NCI-H128 (cell line): ENCODE results near the gene SHH.

Source experiments
- DNase-seq: peaks from one replicate; lab custom pipeline; 2025; ENCODE audit not compliant: unreplicated experiment; lab: John Stamatoyannopoulos, UW

SHH gene

DNA sequence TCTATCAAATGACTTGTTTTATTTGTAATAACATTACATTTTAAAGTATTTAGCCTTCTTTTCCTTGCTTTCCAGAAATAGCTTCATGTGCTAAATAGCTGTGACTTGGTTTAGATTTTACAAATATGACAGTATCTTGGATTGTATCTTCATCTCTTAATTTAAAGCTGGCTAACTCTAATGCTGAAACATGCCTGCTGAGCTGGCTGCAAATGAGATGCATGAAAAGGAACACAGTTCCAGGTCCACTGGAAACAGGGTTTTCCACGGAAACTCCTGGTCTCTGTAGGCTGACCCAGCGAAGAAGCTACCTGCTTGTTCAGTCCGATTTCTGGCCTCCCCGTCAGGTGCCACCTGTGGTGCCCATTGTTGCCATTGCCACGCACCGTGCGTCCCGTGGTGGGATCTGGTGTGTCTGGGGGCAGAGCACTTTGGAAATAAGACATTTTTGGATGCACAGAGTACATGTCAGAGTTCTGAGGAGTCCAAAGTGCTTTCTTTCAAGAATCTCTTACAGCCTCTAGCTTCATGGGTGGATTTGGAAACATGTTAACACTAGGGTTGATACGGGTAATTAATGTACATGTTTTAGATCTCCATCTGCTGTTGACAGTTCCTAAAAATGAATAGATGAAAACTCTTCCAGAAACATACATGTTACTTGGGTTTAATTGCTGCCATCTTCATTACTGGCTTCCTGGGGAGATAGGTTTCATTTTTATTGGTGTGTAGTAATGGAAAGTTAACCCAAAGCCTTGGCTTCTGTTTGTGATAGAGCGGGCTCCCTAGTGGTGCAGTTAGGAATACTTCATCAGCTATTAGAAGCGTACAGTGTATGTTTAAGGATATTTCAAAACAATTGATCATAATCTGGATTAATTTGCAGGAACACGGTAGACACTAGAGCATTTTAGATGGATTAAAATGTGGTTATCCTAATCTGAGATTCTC lies 45.0 kb downstream of the SHH start:
- DNase-seq: no peak

DNA sequence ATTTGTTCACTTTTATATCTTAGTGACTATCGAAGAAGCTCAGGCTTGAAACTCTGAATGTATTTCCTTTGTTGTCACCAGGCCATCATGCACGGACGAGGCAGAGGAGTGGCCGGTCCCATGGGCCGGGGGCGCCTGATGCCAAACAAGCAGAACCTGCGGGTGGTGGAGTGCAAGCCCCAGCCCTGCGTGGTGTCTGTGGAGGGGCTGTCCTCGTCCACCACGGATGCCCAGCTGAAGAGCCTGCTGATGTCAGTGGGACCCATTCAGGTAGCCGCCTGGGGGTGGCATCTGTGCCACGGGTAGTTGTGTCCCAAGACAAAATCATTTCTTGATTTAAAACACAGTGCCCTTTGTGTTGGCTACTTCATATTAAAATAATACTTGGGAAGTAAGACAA lies 45.9 kb downstream of the SHH start:
- DNase-seq: no peak

DNA sequence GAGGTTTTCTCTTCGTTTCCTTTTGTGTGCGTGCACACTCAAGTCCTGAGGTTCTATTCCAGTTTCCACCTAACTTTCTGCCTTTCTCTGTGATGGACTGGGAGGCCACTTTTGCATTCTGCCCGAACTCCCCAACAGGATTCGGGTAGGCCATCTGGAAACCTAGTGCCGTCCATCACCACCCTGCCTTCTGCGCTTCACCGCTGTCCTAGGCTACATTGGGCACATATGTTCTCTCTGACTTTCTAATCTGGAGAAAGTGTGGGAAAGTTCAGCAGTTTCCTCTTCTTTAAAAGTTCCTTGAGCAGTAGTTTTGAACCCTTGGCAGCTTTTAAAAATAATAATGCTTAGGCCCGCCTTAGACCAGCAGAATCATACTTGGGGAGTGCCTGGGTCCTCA lies 46.8 kb downstream of the SHH start:
- no peak for DNase-seq

DNA sequence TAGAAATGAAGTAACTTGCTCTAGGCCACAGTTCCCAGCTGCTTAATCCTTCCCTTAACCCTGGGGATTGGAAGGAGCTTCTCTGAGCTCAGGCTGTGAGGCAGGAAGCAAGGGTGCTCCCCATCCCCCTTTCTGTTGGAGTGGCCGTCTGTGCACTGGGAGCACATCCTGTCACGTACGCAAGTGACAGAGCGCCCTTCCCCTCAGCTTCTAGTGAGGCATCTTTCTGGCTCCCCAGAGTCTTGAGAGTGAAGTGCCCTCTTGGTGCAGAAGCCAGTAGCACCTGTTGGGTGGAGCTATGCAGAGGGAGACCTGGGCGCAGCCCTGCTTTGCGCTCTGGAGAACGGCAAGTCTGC lies 47.8 kb downstream of the SHH start:
- DNase-seq: no peak

DNA sequence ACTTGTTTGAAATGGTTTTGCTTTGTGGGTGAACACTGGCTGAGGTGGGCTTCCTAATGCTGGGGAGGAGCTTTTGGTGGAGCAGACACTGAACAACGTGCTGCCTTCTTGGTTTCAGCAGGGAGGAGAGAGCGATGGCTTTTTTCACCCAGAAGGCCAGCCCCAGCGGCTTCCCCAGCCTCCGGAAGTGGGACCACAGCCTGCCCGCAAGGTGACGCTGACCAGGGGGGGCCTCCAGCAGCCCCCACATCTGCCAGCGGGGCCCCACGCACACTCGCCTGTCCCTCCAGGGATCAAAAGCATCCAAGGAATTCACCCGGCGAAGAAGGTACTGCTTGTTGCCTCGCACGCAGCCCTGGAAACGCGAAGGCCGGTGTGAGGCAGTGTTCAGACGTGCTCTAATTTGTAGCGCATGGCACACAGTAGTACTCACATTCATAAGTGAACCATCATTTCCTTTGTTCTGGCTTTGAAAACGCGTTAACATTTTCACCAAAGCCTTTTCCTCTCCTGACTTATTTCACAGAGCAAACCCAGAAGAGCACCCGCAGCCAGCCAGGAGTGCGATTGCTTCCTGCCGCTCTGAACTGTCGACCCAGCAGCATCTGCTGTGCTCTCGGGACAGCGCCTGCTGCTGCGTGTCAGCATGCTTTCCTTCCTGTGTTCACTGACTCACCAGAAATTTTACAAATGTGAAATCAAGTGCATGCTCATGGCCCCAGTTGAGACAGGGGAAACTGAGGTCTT lies 48.4 kb downstream of the SHH start:
- no peak for DNase-seq

DNA sequence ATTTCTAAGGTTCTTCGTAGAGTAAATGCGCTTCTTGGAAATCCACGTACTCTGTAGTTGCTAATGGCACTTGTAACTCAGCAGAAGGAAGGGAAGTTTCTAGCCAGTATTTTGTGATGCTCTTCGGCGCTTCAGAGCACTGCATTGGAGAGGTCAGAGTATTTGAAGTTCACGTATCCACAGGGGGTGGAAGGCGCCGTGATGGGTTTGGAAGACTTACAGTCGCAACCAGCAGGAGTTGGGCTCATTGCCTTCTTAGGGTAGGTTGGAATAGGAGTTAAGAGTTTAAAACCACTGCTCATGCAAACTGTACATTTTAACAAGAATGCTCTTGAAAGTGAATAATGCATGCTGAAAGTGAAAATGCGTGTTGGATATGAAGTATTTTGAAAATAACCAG lies 49.1 kb downstream of the SHH start:
- no peak for DNase-seq

DNA sequence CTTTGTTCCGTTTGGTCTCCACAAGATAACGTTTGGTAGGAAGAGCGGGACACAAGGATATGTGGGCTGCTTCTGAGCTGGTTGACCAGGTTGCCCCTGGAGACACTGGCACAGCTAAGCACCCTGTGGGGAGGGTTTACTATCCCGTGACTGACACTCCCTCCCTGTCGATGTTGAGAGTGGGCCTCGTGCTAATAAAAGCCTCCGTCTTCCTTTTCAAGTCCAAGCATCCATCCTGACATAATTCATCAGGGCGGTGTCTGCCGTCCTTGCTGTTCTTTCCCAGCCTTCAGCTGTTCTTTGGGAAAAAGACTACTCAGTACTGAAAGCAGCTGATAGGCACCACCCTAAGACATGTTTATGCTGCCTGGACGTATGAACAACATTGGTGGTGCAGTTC lies 49.6 kb downstream of the SHH start:
- no peak for DNase-seq

DNA sequence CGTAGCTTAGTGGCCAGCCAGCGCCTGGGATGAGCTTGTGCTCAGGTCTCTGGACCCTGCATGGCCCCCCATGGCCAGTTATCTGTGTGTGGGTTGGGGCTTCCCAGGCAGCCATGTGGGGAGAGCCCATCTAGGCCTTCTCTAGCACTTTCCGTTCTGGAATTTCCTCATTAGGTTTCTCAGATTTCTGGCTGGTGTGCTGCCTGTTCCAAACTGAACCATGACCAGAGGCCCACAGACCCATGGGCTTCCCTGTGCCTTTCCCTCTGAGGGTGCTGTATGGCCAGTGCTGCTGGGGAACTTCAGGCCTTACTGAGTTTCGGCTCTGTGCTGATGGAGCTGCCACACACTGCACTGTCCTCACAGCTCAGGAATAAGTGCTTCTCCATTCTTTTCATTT lies 50.2 kb downstream of the SHH start:
- no peak for DNase-seq

DNA sequence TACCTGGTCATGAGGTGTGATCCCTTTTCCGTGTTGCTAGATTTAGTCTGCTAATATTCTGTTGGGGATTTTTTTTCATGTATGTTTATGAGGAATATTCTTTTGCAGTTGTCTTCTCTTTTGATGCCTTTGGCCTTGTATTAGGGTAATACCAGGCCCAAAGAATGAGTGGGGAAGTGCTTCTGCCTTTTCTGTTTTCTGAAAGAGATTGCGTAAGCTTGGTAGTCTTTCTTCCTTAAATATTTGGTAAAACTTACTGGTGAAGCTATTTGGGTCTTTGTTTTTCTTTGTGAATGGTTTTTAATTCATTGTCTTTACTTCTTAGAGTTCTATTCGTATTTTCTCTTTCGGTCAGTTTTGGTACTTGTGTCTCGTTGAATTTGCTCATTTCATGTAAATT lies 51.1 kb downstream of the SHH start:
- no peak for DNase-seq

DNA sequence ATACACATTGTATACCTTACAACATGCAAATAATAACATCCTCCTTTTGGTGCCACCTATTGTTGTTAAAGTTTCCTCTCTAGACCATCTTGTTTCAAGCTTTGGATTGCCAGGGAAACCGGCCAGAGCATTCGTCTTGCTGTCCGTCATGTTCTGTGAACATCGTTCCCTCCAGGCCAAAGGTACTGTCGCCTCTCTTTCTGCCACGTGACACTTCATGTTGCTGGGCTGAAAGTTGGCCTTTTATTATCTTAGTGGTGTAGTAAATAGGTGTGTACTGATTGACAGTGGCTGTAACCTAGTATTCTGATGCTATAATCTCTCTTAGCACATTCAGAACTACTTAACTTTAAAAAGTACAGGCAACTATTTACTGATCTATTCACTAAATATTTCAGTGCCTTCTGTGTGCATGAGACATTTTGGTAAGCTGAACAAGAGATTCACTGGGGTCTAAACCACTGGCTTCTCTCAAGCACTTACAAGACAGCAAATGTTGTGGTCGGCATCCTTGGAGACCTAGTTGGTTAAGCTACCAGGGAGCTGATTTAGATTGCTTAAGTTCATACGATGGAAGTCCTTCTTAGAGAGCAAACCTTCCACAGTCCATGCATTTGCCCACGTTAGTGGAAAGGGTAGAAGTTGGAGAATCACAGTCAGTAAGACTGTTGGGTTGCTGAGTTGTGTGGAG lies 52.4 kb downstream of the SHH start:
- no peak for DNase-seq

DNA sequence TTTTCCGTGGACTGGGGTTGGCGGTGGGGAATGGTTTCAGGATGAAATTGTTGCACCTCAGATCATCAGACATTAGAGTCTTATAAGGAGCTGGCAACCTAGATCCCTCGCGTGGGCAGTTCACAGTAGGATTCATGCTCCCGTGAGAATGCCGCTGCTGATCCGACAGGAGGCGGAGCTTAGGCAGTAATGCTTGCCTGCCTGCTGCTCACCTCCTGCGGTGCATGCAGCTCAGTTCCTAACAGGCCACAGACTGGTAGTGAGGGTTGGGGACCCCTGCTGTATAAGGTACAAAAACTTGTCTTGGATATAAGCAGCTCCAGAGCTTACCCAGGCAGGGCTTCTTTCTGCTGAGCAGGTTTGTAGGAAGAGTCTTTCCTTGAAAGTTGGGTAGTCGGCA lies 53.9 kb downstream of the SHH start:
- no peak for DNase-seq

DNA sequence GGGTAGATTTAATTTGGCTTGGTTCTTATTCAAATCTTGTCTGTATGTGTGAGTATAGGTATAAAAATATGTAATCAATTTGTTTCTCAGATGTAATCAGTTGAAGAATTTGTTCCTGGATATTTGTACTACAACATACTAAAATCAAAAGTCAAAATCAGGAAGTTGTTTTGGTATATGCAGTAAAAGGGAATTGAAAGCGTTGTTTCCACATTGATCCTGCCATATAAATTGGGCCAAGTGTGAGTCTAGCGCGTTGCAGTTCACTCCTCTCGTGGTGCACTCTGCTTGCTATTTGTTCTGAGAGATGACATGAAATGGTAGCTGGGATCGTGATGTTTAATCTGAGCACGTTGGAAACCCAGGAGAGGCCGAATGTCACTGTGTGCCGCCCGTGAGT lies 55.9 kb downstream of the SHH start:
- DNase-seq: no peak

DNA sequence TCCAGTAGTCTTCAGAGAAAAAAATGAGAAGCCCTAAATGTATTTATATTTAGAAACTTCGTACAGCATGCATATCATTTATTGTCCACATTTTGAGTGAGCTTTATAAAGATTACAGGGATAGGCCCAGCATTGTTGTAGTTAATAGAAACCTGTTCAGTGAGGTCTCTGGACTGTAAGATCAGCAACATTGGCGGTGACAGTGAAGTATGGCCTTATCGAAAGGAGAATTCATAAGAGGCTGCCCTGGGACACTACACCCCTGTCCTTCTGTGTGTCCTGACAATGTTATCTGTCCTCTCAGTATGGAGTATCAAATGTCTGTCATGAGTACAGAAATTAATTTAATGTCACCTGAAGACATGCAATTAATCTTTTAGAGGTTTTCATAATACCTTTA lies 57.2 kb downstream of the SHH start:
- no peak for DNase-seq

DNA sequence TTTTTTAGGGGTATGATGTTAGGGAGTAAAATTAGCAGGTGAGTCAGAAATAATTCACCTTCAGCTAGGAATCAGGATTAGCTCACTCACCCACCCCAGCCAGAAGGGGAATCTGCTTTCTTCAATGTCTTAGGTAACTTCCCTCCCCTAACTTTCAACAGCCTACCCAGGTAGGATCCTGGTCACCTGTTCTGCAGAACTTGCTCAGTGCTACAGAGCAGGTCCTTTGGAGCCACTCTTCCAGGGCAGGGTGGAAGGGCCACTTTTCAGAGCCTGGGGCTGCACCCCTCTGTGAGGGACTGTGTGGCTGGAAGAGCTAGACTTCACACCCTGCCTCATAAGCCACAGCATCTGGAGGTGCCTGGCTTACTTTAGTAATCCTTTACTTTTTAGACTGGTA lies 58.1 kb downstream of the SHH start:
- no peak for DNase-seq

DNA sequence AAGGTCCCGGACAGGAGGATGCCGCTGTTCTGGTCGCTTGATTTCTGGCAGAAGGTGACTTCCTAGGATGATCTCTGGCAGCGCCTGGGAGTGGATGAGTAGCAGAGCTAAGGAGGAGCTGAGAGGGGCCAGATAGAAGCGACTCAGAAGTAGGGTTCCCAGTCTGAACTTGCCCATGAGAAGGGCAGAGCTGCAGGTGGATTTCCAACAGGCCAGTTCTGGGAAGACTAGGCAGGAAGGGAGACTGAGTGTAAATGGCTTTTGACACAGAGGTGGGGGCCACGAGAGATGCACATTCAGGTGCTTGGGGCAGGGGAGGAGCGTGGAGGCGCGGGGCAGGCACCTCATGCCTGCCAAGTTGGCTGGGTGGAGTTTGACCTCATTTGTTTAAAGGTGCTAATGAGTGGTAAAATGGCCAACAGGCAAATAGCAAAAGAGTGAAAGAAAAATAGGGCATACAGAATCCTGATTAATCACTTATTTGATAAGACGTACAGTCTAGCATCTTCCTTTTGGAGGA lies 58.8 kb downstream of the SHH start:
- DNase-seq: no peak

DNA sequence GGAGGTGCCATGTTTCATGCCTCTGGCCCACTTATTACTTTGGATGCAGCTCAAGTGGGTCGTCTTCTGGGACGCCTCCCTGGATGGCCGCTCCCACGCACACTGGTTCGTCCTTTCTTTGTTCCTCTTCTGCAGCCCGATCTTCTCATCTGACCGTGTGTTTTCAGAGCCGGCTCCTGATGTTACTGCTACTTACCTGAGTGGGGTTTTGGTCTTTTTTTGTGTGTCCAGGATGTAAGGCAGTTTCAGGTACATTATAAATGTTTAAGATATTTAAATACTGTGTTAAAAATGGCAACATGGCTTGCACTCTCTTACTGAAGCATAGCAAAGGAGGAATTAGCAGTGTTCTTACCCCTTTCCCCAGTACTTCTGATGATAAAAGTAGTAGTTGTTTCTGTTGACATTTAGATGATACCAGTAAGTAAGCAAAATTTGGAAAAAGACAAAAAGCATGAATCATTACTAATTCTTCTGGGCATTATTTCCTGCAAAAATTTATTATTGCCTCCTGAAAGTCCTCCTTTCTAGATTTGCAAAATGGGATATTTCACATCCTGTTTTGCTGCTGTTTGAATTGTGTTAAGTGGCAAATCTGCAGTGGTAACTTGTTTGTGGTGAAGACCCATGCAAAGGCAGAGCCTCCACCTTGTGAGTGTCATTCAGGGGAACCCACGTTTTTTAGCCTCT lies 59.4 kb downstream of the SHH start:
- DNase-seq: no peak

DNA sequence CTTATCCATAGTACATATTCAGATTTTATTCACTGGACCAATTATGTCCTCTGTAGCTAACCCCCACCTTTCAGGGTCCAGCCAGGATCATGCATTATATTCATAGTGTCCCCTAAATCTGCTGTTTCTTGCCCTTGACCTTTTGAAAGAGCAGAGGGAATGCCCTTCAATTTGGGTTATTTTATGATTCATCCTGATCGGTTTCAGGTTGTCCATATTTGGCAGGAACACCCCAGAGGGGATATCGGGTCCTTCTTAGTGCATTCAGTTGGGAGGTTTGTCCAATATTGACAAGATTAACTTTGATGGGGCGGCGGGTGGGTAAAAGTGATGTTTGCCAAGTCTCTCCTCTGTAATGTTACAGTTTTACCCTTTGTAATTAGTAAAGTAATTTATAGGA lies 60.9 kb downstream of the SHH start:
- no peak for DNase-seq

DNA sequence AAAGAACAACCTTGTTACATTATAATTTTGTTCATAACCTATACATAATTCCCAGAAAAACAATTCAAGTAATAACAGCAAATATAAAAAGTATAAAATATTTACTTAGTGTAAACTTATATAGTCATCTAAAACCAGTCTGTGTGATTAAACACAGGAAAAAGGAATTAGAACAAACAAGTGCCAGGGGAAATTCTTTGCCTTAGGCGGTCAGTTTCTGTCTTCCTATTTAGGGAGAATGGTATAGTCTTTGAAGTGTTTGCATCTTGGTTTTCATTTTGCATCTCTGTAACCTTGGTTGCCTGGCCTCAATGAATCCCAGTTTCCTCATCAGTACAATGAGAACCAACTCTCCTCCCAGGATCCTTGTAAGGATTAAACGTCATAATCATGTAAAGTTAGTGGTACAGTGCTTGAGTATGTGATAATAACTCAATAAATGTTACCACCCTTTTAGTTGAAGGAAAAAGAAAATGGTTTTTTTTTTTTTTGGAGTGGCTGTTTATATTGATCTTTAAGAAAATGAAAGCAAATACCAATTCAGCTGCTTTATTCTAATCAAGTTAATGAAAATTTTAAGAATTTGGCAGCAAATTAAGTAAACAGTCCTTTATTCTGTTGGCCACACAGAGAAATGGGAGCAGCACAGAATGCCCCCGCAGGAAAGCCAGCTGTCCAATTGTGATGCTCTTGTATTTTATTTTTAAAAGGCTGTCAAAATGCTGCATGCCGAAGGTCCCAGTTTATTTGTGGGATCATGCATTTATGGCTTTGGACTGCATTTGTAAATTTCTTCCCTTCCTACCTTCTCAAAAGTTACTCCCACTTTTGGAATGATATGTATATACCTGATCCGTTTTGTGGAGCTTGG lies 61.8 kb downstream of the SHH start:
- no peak for DNase-seq
